Panc1 (cell line): Measurements from ENCODE around the gene KREMEN2.

Source experiments
- POLR2AphosphoS5 ChIP-seq: IDR thresholded peaks from 2 replicates; pipeline ENCODE4 v1.6.1; 2012; ENCODE audit warnings: mild to moderate bottlenecking, low read depth, low read length, moderate library complexity
- SIN3A ChIP-seq: IDR thresholded peaks from 2 replicates; pipeline ENCODE4 v1.6.1; 2012; ENCODE audit warnings: low read depth, mild to moderate bottlenecking, low read length, moderate library complexity, borderline replicate concordance; ENCODE audit not compliant: insufficient read depth
- TCF7L2 ChIP-seq: IDR thresholded peaks from 2 replicates; pipeline ENCODE4 v1.6.1; 2011; ENCODE audit warnings: mild to moderate bottlenecking, low read depth, low read length, inconsistent platforms
- TF ChIP-seq, protein P1 (sequence below): fragments of 450-650 bp; IDR thresholded peaks from 2 replicates; pipeline ENCODE4 v1.5.1; 2017; ENCODE audit warnings: mild to moderate bottlenecking
- TF ChIP-seq, protein P2 (sequence below), 2 experiments: IDR thresholded peaks; 2 replicates each; pipeline ENCODE4 v1.6.1; 2011 to 2012; ENCODE audit warnings: low read depth in 2 of 2, control low read depth in 1 of 2, low read length in 1 of 2, mild to moderate bottlenecking in 1 of 2, moderate library complexity in 1 of 2; ENCODE audit not compliant: insufficient read depth in 1 of 2

DNA sequence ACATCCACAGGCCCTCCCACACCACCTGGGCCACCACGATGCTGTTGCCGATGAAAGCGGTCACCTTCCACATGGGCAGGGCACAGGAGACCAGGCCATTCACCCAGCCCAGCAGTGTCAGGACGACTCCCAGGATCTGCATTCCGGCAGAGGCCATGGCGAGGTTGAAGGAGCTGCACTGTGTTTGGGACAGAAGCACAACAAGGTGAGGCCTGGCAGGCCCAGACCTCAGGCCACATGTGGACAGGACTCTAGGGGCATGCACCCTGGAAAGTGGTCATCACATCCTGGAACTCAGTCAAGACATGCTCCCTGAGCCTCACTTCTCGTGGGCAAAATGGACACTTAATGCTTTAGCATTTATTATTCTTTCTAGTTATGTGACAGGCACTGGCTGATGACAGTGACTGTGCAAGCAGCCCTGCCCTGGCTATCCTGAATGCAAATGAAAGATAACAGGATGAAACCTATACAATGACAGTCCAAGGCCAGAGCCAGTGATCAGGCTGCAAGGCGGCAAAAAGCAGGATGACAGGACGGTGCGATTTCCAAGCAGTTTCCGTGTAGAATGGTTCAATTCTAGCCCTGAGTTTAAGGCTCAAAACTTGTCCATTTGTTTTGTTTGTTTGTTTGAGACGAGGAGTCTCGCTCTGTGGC, 51.9 kb downstream of the KREMEN2 start:
- TF ChIP-seq SIN3A: no peak
- TF ChIP-seq, protein P1, sequence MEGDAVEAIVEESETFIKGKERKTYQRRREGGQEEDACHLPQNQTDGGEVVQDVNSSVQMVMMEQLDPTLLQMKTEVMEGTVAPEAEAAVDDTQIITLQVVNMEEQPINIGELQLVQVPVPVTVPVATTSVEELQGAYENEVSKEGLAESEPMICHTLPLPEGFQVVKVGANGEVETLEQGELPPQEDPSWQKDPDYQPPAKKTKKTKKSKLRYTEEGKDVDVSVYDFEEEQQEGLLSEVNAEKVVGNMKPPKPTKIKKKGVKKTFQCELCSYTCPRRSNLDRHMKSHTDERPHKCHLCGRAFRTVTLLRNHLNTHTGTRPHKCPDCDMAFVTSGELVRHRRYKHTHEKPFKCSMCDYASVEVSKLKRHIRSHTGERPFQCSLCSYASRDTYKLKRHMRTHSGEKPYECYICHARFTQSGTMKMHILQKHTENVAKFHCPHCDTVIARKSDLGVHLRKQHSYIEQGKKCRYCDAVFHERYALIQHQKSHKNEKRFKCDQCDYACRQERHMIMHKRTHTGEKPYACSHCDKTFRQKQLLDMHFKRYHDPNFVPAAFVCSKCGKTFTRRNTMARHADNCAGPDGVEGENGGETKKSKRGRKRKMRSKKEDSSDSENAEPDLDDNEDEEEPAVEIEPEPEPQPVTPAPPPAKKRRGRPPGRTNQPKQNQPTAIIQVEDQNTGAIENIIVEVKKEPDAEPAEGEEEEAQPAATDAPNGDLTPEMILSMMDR: no peak
- no peak for TF ChIP-seq POLR2AphosphoS5
- TF ChIP-seq, protein P2, sequence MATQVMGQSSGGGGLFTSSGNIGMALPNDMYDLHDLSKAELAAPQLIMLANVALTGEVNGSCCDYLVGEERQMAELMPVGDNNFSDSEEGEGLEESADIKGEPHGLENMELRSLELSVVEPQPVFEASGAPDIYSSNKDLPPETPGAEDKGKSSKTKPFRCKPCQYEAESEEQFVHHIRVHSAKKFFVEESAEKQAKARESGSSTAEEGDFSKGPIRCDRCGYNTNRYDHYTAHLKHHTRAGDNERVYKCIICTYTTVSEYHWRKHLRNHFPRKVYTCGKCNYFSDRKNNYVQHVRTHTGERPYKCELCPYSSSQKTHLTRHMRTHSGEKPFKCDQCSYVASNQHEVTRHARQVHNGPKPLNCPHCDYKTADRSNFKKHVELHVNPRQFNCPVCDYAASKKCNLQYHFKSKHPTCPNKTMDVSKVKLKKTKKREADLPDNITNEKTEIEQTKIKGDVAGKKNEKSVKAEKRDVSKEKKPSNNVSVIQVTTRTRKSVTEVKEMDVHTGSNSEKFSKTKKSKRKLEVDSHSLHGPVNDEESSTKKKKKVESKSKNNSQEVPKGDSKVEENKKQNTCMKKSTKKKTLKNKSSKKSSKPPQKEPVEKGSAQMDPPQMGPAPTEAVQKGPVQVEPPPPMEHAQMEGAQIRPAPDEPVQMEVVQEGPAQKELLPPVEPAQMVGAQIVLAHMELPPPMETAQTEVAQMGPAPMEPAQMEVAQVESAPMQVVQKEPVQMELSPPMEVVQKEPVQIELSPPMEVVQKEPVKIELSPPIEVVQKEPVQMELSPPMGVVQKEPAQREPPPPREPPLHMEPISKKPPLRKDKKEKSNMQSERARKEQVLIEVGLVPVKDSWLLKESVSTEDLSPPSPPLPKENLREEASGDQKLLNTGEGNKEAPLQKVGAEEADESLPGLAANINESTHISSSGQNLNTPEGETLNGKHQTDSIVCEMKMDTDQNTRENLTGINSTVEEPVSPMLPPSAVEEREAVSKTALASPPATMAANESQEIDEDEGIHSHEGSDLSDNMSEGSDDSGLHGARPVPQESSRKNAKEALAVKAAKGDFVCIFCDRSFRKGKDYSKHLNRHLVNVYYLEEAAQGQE (IDR thresholded peaks at IDR 0.05; ENCODE audit: insufficient read depth in 1 of 2, low read depth in 2 of 2, low read length in 1 of 2): no peak
- TF ChIP-seq TCF7L2: no peak
